GM19193 (cell line): Measurements from ENCODE around the gene TAOK2.

Source experiments
- POLR2A ChIP-seq: IDR thresholded peaks from 4 replicates; pipeline ENCODE4 v1.6.1; 2011; ENCODE audit not compliant: insufficient read depth, insufficient read length; ENCODE audit errors: extremely low read depth

TAOK2 gene

DNA sequence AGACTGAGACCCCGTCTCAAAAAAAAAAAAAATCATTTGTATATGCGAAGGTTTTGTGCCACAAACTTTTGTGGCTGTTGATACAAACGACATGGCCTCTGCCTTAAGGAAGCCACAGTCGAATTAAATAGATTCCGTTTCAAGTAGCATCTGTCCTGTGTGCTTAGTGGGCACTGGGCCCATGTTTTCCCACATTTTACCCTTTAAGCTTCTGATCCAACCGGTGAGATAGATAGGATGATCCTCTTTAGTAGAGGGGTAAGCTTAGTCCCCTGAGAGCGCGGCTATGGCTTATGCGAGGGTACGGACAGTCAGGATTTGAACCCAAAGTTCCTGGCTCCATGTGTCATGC, 12.6 kb upstream of the TAOK2 start:
- TF ChIP-seq POLR2A: no peak

DNA sequence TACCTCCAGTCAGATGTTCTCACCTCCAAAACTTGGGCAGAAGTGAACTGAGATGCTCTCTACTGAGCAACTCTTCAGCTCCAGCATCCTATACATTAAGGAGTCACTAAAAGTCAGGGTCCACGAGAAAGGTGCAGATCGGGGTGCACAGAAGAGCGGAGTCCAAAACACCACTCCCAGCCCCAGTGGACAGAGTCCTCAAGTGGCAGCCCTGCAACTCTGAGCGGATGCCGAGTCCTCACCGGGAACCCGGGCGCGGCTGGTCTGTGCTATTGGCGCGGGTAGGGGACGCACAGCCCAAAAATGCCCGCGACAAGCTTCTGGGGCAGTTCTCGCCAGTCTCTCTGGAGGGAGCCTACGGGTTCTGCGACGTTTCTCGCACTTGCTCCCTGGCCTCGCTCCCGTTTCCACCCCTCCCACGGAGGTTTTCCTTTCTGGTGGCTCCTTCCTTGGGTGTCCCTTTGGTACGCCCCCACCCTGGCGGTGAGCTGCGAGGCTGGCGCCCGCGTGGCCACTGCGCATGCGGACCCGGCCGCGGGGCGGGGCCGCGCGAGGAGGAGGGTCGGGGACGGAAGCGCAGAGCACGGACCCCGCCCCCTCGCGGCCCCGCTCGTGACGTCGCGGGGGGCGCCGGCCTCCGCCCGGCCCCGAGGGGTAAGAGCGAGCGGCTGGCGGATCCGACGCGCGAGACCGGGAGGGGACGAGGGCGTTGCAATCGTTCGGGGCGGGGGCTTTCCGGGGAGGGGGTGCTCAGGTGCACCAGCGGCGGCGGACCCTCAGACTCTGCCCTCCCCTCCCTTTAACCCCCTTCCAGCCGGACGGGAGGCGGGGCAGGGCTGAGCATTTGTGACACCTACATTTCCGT, 12.0 kb upstream of the TAOK2 start, which contains the start of gene TMEM219:
Gene TMEM219 (plus strand): TSS at position 601 of the 865 bp plus-strand sequence. CDS start 1,065 bp downstream, outside the sequence.
- peak; percentile 72 for TF ChIP-seq POLR2A

DNA sequence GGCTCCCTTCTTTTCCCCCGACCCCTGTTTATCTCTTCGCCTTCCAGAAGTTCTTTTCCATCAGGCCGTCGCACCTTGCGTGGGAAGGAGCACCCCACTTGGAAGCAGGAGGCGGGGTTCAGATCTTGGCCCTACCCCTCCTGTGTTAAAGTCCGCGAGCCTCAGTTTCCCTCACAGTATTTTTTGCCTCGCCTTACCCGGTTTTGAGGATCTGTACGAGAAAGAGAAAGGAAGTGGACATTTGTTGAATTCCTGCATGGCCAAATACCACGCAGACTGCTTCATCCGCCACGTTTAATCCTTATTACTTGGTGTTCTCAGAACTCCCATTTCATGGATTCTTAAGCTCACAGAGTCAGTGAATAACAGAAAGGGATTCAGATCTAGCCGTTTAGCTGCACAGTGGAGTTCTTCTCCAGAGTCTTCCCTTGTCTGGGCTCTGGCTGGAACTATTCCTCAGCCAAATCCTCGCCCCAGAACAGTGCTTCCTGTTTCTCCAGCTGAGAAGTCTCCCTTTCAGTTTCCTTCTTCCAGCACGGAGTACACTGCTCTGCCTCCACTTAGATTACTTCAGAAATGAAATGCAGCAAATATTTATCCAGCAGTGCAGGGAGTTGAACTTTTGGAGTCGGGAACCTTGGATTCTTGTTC, 11.2 kb upstream of the TAOK2 start:
- no peak for TF ChIP-seq POLR2A

DNA sequence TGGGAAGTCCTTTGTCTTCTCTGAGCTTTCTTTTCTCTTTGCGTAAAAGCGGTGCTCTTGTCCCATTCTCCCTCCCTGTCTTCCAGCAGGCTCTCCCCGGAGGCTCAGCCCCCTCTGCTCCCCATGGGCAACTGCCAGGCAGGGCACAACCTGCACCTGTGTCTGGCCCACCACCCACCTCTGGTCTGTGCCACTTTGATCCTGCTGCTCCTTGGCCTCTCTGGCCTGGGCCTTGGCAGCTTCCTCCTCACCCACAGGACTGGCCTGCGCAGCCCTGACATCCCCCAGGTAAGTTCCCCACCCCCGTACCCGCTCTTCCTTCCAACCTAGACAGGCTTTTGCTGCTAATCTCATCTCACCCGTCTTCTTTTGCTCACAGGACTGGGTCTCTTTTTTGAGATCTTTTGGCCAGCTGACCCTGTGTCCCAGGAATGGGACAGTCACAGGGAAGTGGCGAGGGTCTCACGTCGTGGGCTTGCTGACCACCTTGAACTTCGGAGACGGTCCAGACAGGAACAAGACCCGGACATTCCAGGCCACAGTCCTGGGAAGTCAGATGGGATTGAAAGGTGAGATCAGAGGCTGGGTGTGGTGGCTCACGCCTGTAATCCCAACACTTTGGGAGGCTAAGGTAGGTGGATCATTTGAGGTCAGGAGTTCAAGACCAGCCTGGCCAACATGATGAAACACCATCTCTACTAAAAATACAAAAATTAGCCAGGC, 10.5 kb upstream of the TAOK2 start:
- TF ChIP-seq POLR2A: no peak

DNA sequence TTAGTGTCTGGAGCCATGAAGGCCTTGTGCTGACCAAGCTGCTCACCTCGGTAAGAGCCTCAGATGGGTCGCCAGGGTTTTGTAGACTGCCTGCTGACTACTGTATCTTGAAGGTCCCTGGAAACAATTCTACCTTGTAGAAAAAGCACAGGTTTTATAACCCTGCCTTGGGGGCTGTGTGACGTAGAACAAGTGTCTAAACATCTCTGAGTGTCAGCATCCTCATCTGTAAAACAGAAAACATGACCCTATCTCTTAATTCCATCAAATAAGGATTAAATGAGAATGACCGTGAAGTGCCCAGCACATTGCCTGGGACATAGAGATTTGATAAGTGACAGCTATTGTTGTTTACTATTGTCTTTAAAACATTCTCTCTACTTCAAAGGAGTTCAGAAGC, 5.5 kb upstream of the TAOK2 start:
- TF ChIP-seq POLR2A: no peak

DNA sequence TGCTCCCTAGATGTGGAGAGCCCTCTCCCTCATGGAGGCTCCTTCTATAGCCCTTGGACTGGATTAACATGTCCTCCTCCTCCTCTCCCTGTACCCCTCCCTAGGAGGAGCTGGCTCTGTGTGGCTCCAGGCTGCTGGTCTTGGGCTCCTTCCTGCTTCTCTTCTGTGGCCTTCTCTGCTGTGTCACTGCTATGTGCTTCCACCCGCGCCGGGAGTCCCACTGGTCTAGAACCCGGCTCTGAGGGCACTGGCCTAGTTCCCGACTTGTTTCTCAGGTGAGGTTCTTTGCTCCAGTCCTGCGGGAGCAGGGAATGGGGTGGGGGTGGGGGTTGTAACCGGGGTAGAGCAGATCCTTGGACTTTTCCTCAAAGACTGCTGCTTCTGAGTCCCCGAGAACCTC, 2.4 kb upstream of the TAOK2 start:
- no peak for TF ChIP-seq POLR2A

DNA sequence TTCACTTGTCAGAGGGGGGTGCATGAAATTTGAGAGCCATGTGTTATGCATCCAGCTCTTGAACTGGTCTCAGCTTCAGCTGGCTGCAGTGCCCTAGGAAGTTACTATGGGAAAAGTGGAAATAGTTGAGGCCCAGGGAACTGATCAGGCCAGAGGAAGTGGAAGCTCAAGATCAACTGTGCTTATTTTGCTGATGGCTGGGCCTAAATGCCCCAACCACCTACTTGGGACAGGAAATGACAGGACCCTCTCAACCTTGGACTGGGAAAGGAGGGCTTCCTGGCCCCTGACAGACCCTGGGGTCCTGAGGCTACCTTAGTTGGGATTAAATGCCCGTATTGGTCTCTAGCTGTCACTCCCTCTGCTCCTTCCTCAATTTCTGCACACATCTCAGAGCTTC, 1.2 kb upstream of the TAOK2 start:
- no peak for TF ChIP-seq POLR2A

DNA sequence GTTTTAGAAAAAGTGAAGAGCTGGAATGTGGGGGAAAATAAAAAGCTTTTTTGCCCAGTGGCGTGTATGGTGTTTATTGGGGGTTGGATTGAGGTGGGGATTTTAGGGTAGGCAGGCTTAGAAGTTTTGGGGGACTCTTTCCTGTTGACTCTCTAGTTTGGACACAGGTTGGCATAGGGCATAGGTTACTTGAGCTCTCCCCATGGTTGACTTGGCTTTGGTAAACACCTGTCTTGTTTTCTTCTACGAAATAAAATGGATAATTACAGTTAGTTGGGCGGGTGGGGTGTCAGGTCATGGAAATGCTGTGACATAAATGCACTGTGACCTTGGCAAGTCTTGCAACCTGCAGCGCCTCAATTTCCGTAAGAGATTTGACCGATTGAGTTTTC, 680 bp upstream of the TAOK2 start:
- TF ChIP-seq POLR2A: no peak

DNA sequence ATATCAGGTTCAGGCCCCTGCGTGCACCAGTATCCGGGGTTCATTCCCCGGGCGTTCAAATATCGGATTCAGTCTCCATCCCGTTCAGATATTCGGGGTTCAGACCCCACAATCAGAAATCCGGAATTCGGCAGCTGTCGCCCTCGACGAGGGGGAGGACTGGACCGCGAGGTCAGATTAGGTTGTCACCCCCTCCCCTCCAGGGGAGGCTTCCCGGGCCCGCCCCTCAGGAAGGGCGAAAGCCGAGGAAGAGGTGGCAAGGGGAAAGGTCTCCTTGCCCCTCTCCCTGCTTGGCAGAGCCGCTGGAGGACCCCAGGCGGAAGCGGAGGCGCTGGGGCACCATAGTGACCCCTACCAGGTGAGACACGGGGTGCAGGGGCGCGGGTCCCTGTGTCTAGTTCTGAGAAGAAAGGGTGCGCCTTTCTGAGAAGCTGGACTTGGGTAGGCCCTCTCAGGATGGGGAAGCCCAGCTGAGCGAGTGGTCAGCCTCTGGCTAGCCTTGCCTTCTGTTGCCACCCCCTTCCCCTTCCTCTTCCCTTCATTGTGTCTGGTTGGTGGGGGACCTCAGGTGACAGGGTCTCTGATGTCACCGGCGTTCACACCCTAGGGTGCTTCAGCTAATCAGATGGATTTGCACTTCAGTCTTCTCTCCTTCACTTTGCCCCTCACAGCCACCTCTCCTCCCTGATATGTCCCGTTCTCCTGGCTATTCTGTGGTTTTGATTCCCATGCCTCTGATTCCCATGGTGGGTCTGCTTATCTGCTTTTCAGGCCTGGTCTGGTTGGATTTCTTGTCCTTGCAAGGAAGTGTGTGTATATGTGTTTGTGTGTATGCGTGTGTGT, 844 bp downstream of the TAOK2 start:
- no peak for TF ChIP-seq POLR2A

DNA sequence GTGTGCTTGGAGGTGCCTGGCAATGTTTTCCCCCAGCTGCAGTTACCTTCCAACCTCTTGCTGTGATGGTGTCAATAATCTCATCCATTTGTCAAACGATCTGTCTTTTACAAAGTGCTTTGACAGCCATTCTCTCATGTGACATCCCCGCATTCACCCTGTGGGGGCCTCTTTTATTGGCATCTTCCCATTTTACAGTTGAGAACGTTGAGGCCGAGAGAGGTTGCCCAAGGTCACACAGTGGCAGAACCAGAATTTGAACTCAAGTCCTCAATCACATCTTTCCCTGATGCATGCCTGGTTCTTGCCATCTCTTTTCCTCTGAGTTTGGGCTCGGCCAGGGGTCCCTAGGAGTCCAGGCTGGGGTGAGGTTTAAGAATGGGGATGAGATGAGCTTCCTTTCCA, 1.5 kb downstream of the TAOK2 start:
- TF ChIP-seq POLR2A: no peak

DNA sequence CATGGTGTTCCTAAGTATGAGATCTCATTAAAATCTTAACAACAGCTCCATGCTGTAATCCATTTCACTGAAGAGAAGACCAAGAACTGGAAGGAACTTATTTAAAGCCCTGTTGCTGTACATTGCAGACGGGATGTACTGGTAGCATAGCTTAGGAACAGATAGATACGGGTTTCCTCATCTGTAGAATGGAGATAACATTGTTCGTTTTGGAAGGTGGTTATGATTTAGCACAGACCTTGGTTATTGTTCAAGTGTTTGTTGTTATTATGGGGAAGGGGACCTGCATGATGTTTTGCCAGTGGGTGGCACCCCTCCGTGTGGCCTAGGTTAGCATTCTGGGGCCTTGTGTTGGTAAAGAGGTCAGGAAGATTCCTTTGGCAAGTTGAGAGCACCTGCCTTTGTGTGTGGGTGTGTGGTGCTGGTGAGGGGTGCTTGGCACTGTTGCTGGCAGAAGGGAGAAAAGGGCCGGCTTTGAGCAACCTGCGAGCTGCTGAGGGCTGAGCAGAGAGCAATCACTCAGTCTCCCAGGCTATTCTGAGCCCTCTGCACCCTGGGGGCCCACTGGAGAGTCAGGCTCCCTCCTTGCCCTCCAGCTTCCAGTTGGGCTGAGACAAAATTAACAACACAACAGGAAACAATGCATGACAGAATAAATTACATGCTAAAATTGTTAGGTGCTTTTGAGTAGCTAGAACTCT, 2.3 kb downstream of the TAOK2 start:
- no peak for TF ChIP-seq POLR2A

DNA sequence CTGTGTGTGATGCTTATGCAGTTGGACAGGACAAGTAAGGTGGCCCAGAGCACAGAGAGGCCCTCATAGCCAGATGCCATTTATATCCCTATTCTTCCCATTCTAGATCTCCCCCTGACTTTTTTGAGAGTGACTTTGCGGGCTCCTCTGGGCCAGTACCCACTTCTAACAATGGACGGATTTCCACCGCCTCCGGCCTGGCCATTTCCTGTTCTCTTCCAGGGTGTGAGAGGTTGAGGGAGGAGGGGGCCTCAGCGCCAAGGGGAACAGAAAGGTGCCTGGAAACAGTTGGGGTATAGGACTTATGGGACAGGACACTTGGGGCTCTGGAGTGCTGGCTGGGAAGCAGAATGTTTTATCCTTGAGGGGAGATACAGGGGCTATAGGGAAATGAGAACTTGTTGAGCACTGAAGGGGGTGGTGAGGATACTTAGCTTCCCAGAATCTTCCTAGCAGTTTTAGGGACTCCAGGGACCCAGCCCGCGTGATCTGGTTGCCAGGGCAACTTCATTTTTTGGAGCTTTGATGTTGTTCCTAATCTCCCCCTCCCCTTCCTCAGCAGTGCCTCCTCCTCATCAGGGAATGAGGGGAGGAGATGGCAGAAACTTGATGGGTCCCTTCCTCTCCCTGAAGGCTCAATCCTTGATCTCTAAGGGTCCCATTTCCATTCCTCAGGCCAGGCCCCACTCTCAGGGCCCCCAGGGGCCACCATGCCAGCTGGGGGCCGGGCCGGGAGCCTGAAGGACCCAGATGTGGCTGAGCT, 3.6 kb downstream of the TAOK2 start:
- no peak for TF ChIP-seq POLR2A

DNA sequence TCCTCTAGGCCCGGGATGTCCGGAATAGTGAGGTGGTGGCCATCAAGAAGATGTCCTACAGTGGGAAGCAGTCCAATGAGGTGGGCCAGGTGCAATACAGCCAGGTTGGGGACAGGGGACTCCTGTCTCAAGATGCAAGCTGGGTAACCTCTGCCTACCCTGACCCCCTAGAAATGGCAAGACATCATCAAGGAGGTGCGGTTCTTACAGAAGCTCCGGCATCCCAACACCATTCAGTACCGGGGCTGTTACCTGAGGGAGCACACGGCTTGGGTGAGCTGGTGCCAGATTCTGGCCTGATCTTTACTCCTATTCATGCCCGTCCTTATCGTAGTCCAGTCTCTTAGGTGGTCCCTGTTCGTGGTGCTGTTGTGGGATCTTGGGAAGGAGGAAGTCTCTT, 4.4 kb downstream of the TAOK2 start:
- no peak for TF ChIP-seq POLR2A
